ENCODE measurements around the gene C1orf198.

C1orf198 gene, protein sequence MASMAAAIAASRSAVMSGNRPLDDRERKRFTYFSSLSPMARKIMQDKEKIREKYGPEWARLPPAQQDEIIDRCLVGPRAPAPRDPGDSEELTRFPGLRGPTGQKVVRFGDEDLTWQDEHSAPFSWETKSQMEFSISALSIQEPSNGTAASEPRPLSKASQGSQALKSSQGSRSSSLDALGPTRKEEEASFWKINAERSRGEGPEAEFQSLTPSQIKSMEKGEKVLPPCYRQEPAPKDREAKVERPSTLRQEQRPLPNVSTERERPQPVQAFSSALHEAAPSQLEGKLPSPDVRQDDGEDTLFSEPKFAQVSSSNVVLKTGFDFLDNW

DNA sequence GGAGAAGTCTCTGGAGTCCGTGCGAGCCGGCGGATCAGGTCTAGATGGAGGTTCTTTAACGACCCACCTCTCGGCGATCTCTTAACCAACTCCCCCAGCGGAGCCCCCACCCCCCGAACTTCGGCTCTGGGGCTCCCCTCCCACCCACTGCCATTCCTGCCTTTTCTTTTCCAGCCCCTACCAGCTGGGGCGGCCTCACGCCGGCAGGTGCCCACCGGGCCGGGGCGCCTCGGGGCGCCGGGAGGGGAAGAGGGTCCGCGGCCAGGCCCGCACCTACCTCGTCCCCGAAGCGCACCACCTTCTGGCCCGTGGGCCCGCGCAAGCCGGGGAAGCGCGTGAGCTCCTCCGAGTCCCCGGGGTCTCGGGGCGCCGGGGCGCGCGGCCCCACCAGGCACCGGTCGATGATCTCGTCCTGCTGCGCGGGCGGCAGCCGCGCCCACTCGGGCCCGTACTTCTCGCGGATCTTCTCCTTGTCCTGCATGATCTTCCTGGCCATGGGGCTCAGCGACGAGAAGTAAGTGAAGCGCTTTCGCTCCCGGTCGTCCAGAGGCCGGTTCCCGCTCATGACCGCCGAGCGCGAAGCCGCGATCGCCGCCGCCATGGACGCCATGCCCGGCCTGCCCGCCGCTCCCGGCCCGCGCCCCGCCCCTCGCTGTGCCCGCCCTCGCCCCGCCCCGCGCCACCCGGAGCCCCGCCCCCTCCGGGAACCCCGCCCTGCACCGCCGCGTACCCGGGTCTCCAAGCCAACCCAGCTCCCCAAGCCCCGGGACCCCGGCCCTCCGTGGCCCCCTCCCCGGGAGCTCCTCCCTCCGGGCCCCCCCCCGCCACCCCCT is at the start of gene C1orf198:
Gene C1orf198 (minus strand): TSS at position 619 of the 833 bp plus-strand sequence. CDS start 9 bp downstream, at position 610.
- no peak for DNase-seq (ENCODE audit: low read depth)

DNA sequence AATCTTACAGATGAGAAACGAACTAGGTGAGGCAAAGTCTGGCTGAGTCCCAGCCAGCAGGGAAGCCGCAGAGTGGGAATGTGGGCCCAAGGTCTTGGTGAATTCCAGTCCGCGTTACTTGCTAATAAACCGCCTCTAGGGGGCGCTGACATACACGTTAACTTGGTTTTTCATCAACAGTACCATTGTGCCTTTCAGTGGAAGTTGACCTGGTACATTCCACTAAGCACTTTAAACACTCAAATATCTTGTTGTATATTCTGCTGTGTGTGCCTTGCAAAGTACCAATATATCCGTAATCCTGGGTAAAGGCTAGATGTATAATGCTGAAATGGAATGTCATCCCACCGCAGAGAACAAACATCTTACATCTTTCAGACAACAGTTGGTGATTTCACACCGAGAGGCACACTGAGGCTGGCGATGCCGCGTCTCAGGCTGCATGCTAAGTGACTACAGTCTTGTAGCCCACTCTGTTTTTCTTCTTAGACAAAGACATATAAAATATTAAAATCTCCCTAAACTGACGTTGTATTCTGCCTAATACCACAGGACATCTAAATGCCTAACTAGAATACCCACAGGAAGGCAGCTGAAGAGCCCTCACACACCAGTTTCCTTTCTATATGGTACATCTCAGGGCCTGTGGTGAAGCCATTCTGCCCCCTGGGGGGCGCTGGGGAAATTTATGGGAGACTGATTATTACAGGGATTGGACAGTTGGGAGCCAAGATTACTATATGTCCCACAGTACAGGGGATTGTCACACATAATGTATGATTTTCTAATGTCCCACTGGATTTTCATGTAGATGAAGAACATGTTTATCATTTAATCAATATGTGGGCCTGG is 49.2 kb upstream of the C1orf198 start:
- DNase-seq (ENCODE audit: low read depth), result no peak

DNA sequence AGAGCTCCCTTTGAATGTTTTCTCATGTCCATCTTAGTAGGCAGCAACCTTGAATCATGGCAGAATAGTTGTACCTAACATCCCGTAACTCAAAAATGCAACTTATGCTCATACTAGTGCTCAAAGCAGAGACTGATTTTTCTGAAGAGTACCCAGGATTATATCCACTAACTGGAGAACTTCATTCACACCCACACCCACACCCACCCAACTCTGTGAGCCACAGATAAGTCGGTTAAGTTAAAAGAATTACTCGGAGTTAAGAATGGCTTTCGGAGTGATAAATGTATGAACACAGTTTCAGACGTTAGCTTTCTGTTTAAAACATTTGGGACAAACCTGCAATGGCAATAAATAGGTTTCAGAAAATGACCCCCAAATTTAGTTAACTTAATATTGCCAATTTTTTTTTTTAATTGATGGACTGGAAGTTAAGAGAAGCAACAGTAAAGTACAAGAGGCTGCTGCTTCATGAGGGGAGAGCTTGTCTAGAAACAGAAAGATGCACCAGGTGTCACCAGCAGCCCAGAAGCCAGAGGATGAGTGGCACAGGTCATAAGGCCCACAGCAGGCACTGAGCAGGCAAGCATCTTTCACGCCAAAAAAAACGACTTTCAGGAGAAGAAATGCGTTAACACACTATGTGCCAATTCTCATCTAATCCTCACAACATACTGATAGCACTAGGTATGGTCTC is 48.4 kb upstream of the C1orf198 start:
- no peak for DNase-seq (ENCODE audit: low read depth)

DNA sequence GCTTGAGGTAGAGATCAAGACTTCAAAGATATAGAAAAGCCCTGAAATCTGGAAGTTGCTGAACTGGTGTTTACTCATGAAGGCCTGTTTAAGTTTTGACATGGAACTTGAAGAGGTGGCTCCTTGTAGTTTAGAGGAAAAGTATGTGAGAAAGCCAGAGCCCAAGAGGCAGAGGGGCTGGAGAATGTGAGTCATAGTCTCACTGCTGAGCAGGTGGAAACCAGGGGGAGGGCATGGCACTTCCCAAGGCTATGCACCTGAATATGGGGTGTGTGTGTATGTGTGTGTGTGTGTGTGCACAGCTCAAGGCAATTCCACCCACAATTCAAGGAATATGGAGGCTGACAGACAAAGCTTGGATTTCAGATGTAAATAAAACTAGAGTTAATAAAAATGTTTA is 46.8 kb upstream of the C1orf198 start:
- DNase-seq (ENCODE audit: low read depth), result no peak

DNA sequence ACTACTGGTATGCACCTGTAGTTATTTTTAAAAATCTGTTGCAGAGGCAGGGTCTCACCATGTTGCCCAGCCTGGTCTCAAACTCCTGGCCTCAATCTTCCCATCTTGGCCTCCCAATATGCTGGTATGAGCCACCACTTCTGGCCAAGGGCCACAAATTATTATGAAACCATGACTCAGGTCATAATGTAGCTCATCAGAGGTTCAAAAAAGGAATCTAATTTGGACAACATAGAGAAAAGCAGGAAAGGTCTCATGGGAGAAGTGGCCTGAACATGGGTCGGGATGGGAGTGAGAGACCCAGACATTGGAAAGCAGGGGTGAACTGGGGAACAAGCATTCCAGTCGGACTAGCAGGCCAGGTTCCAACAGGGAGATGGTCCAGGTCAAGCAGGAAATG is 45.2 kb upstream of the C1orf198 start:
- peak; percentile 61 for DNase-seq (ENCODE audit: low read depth)

DNA sequence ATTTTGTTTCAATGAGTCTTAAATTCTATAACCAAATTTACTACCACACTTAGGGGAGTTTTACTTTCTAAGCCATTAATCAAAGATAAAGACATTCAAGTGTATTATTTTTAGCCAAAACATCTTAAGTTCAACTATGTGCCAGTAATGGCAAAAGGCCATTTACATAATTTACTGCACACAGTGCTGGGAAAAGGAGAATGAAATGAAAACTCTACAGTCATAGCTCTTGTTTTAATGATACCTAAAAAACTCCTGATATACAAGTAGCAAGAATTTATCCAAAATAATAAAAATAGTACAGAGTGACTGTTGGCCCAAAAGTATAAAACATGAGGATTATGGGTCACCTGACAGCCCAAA is 42.4 kb upstream of the C1orf198 start:
- no peak for DNase-seq (ENCODE audit: low read depth)

DNA sequence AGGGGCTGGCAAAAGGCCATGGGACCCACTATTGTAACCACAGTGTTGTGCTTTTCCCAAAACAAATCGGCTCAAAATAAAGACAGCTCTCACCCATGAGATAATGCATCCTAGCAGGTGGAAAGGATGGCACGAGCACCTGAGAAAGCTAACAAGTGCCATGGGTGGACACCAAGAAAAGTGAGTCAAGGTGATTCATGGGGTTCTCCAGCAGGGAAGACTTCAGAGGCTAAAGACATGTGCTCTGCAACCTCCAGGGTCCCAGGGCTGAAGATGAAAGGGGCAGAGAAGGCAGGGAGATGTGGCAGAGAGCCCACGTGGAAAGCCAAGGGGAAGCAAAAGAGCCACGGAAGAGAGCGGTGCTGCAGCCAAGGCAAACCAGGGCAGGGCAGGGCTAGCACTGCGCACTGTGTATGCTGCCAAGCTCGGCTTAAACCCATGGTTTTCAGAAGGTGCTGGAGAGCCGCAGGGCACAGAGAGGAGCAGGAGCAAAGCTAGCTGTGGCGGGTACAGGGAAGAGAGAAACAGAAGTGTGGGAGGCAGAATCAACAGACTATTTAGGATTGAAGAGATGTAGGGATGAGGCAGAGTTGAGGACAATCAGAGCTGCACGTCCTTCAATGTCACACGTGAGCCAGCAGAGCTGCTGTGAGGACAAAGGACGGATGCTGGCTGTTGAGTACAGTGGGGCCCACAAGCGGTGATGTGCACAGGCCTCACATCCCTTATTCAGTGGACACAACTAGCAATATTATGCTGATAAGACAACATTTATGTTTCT is 41.8 kb upstream of the C1orf198 start:
- DNase-seq (ENCODE audit: low read depth), result no peak

DNA sequence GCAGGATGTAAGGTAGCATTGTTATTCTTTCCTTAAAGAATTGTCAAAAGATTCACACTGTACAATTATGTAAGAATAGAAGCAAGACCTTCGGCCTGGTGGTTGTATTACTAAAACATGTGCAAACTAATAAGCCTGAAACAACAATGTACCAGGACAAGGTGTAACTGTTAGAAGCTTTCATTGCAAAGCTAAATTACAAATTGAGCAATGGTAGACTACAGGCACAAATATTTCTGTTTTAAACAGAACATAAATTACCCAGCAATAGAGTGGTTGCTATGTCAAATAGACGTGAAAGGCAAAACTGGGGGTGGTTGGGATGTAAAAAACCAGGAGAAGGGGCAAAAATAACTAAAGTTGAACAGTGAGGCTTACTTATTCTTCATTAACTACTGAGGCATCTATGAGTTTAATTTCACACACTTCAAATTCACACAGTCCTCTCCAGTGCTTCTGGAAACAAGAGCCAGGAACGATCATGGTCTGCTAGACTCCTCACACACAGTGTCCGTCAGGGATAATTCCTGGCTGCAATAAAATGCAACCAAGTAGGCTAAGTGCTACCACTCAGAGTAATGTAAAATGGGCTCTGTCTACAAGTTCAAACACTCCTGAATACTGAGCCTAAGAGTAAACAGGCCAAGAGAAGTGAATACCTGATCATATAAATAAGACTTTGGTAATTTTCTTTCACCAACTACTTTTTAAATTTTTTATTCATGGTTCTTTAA is 39.3 kb upstream of the C1orf198 start:
- DNase-seq (ENCODE audit: low read depth), result no peak

DNA sequence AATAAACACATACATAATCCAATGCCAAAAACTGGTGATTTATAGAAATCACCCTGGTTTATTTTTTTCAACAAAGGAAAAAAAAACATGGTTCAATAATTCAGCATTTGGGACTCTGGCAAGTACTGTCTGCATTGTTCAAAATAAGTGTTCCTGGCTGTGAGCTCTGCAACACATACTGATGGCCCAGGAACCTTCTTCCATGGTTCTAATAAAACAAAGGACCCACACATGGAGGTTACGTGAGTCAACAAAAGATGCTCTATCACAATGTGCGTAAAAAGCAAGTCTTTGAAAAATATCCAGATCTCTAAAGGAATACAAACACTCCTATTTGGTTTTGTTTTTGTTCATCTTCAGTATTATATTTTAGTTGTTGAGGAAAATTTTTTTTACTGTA is 37.9 kb upstream of the C1orf198 start:
- DNase-seq (ENCODE audit: low read depth), result no peak

DNA sequence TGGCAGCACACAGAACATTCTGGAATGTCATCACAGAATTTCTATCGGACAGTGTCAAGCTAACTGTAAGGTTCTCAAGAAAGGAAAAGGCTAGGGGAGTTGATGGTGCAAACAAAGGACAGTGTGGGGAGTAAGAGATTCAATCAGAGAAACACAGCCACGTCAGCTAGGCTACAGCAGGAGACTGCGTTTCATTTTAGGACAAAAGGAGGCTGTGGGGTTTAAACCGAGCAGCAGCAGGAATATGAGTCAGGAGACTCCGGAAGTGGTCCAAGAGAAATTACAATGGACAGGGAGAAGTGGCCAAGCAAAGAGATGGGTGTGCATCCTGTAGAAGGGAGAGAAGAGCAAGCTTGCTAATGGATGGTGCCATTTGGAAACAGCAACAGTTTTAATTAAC is 37.4 kb upstream of the C1orf198 start:
- DNase-seq (ENCODE audit: low read depth), result no peak

DNA sequence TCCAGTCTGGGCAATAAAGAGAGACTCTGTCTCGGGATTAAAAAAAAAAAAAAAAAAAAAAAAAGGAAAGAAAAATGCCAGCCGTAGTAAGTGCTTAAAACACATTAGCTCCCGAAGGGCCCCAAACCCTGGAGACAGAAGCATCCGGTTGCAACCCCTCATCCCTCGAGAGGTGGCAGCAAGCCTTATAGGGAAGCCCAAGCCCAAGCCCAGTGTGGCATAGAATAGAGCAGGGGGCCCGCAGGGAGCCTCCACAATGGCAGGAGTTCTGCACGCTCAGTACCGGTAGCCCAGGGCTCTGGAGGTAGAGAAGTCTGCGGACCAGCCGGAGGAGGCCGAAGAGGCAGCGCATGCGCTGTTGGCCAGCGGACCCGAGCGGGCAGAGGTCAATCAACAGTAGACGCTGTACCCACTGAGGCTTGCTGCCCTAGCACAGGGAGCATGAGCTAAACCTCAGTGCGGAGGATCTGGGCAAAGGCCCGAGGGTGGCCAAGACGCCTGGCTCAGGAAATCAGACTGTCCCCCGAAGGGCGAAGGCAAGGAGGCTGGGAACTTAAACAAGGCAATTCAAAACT is 34.1 kb upstream of the C1orf198 start:
- no peak for DNase-seq (ENCODE audit: low read depth)

DNA sequence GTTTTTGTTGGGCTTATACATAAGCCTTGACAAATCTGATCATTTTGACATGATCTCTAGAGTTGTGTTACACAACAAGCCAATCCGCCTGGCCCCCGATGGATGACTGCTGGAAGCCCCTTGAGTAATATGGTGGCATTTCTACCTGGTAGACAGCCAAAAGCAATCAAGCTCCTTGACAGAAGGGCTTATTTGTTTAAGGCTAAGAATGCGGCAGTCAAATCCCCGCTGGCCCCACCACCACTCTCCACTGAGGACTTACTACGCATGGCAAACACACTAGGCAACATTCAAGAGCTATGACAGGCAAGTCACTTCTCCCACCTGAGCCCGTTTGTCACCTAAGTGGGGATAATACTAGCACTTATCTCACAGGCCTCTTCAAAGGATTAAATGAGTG is 33.4 kb upstream of the C1orf198 start:
- DNase-seq (ENCODE audit: low read depth), result no peak

DNA sequence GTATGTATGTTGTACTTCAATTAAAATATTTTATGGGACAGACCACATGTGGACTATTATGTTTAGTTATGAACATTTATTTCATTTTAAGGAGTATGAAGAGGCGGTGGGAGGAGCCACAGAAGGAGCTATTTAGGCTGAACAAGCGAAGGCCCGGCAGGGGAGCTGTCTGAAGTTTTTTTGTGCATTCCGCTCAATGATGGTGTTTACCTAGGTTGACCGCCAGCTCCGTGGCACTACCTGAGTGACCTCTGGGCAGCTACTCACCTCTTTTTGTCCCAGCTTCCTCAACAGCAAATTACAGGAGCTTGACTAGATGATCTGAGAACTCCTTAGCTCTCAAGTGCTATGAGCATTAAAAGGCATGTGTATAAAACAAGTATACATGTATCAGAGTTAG is 32.7 kb upstream of the C1orf198 start:
- no peak for DNase-seq (ENCODE audit: low read depth)

DNA sequence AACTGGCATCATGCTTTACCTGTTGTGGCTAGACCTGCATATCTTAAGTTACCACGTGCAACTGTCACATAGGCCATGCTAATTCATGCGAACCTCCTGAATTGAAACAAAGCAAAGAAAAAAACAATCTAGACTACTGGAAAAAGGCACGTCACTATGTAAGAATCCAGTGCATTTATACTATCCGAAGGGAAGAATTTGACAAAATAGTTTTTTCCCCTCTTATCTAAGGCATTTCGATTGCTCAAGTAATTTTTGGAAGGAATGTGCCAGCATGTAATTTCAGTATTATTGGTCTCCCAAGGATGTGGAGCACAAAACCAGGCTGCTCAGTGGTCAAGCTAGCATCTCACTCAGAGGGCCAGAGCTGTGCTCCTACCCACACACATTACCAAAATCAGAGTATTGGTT is 31.5 kb upstream of the C1orf198 start:
- no peak for DNase-seq (ENCODE audit: low read depth)

DNA sequence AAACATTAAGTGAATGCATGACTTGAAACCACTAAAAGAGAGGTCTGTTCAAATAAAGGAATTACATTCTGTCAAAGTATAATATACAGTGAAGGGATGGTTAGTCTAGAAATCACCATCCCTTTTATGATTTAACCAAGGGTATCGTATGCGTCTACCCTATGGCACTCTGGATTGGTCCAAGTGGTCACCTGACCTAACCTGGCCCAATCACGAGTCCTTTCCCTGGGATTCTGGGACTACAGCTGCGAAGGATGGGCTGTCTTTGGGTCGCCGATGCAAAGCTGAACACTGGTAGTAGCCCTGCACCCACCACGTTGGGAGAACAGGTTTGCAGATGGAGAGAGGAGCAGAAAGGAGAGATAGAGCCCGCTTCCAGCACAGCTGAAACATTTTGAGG is 30.4 kb upstream of the C1orf198 start:
- DNase-seq (ENCODE audit: low read depth), result no peak

DNA sequence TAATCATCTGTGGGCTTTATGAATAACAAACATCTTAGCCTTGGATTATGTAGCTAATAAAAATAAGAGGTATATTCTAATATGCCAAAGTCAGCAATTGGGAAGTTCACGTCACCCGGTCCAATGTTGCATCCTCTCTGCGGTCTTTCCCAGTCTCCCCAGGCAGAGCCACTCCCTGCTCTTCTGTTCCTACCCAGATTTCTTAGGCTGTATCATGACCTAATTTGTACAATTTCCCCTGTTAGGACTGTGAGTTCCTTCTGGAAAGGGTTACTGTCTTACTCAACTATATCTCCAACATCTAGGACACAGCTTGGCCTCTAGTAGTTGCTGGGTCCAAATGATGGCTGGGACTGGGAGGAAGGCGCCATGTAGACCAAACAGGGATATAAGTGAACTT is 29.8 kb upstream of the C1orf198 start:
- no peak for DNase-seq (ENCODE audit: low read depth)

DNA sequence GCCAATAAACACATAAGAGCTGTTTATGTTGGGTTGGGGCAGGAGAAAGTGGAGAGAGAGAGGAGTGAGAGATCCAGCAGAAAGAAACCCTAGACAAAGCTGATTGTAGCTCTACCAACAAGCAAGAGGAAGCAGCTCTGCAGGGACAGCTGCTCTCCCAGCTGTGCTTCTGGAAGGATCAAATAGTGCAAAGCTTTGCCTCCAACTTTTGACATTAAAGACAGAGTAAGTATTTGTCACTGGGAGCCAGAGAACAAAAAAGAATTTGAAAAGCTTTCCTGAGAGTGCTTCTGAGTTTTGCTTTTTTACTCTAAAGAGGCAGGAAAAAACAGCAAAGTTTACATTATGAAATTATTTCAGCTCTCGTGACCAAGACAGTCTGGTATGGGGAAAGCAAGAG is 28.5 kb upstream of the C1orf198 start:
- no peak for DNase-seq (ENCODE audit: low read depth)

DNA sequence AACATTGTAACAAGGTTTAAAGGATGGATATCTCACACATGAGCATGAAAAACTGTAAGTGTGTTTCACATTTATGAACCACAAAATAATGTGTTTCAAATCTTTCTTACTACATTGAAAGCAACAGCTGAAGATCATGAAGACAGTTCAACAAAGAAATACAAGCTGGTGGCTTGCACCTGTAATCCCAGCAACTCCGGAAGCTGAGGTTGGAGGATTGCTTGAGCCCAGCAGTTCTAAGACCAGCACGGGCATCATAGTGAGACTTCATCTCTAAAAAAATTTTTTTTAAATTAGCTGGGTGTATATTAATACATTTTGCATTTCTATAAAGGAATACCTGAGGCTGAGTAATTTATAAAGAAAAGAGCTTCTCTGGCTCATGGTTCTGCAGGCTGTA is 27.1 kb upstream of the C1orf198 start:
- DNase-seq (ENCODE audit: low read depth), result no peak

DNA sequence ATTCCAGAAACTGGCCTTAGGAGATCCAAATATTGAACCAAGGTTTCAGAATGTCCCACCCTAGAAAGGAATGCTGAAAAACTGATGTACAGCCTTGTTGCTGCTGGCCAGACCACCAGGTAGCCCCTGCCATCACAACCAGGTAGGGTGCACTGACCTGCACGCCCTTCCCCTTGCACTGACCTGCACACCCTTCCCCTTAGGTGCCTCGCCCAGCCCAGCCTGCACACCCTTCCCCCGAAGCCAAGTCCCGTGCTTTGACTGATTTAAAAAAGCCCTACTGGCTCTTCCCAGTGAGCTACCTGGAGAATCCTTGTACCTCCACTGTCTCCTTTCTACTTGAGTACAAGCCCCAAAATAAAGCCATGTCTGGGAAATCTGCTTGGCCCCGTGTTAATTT is 26.3 kb upstream of the C1orf198 start:
- no peak for DNase-seq (ENCODE audit: low read depth)

DNA sequence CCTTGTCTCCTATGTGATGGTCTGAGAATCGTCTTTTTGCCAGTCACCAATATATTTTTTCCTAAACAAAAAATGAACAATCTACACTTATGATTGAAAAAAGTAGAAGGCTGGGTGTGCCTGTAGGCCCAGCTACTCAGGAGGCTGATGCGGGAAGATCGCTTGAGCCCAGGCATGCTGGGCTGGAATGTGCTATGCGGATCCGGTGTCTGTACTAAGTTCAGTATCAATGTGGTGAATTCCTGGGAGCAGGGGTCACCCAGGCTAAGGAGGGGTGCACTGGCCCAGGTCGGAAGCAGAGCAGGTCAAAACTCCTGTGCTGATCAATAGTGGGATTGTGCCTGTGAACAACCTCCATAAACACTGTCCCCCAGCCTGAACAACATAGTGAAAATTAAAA is 25.7 kb upstream of the C1orf198 start:
- no peak for DNase-seq (ENCODE audit: low read depth)

All from GM04503 (cell line).